ENCODE measurements around the gene NBPF26. TPM values are rescaled to one million over a fixed set of nuclear protein-coding genes. Genes with fewer than 3 reads are reported as not detected.
"Not testable (repeated sequence)": the region's sequence is repeated elsewhere in the genome, so short reads cannot be mapped to it uniquely, and the experiment has no call there.

Gene NBPF26
- total and polyA plus RNA-seq, 9 of the 15 experiments (the other 6 are each of a cell fraction or from before 2014, with no cell fraction given): 0.13 to 6.6 (median 5.2) TPM

DNA sequence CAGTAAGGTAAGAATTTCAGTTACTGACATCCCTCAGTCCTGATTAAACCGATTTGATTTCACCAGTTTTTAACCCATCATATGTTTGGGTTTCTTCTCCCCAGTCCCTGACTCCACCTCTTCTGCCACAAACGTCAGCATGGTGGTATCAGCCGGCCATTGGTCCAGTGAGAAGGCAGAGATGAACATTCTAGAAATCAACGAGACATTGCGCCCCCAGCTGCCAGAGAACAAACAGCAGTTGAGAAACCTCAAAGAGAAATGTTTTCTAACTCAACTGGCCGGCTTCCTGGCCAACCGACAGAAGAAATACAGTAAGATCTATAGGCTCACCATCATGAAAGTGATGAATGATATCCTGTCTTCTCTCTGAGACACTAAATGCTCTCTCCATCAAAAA, 81.7 kb downstream of the NBPF26 start:
- 47% methylated on average over 7 of the region's 7 CpGs for WGBS (ENCODE audit: insufficient coverage, low coverage, missing lambda C conversion rate)
- H3K4me3 ChIP-seq; H3K27ac ChIP-seq (ENCODE audit: extremely low read depth, low read depth, low read length); H3K9me3 ChIP-seq (replicated peaks; ENCODE audit: control insufficient read depth, insufficient read depth, low read depth, low read length); FAIRE-seq; BruUV-seq (replicated peaks); H3K79me2 ChIP-seq (ENCODE audit: control insufficient read depth, insufficient read depth, low read length); H2AFZ ChIP-seq (ENCODE audit: low read depth, low read length); ATAC-seq; H3K27me3 ChIP-seq (ENCODE audit: control insufficient read depth in 2 of 2, insufficient read depth in 2 of 2, low read length in 2 of 2); H3K36me3 ChIP-seq (ENCODE audit: control insufficient read depth, insufficient read depth, low read length); H3K9me1 ChIP-seq (ENCODE audit: control insufficient read depth, insufficient read depth, low read length); H3K4me1 ChIP-seq (replicated peaks in 1 of 2; ENCODE audit: control insufficient read depth in 2 of 2, insufficient read depth in 2 of 2, low read length in 2 of 2); CTCF ChIA-PET (ENCODE audit: low intra/inter-chr PET ratio); in situ Hi-C loops (cut with MboI); H4K20me1 ChIP-seq (replicated peaks; ENCODE audit: control insufficient read depth, insufficient read depth, low read length); intact Hi-C loops (cut with micrococcal nuclease); H3K4me2 ChIP-seq (ENCODE audit: insufficient read depth, low read length); POLR2A ChIA-PET; H3K9ac ChIP-seq (ENCODE audit: insufficient read depth in 1 of 2, low read depth in 2 of 2, low read length in 2 of 2): not testable (repeated sequence)
- peak in 1 of 4 experiments; percentile 45 for DNase-seq (ENCODE audit: extremely low read depth in 1 of 4, low spot score in 3 of 4)
- TF ChIP-seq, protein P1, sequence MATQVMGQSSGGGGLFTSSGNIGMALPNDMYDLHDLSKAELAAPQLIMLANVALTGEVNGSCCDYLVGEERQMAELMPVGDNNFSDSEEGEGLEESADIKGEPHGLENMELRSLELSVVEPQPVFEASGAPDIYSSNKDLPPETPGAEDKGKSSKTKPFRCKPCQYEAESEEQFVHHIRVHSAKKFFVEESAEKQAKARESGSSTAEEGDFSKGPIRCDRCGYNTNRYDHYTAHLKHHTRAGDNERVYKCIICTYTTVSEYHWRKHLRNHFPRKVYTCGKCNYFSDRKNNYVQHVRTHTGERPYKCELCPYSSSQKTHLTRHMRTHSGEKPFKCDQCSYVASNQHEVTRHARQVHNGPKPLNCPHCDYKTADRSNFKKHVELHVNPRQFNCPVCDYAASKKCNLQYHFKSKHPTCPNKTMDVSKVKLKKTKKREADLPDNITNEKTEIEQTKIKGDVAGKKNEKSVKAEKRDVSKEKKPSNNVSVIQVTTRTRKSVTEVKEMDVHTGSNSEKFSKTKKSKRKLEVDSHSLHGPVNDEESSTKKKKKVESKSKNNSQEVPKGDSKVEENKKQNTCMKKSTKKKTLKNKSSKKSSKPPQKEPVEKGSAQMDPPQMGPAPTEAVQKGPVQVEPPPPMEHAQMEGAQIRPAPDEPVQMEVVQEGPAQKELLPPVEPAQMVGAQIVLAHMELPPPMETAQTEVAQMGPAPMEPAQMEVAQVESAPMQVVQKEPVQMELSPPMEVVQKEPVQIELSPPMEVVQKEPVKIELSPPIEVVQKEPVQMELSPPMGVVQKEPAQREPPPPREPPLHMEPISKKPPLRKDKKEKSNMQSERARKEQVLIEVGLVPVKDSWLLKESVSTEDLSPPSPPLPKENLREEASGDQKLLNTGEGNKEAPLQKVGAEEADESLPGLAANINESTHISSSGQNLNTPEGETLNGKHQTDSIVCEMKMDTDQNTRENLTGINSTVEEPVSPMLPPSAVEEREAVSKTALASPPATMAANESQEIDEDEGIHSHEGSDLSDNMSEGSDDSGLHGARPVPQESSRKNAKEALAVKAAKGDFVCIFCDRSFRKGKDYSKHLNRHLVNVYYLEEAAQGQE (IDR thresholded peaks at IDR 0.05; ENCODE audit: borderline replicate concordance): peak; percentile 20; the same call in 1 of the 2 replicates
- TF ChIP-seq, protein P1 (CRISPR knock-in tag; IDR thresholded peaks at IDR 0.05; ENCODE audit: low read depth): not testable (repeated sequence)
- TF ChIP-seq, protein P2, sequence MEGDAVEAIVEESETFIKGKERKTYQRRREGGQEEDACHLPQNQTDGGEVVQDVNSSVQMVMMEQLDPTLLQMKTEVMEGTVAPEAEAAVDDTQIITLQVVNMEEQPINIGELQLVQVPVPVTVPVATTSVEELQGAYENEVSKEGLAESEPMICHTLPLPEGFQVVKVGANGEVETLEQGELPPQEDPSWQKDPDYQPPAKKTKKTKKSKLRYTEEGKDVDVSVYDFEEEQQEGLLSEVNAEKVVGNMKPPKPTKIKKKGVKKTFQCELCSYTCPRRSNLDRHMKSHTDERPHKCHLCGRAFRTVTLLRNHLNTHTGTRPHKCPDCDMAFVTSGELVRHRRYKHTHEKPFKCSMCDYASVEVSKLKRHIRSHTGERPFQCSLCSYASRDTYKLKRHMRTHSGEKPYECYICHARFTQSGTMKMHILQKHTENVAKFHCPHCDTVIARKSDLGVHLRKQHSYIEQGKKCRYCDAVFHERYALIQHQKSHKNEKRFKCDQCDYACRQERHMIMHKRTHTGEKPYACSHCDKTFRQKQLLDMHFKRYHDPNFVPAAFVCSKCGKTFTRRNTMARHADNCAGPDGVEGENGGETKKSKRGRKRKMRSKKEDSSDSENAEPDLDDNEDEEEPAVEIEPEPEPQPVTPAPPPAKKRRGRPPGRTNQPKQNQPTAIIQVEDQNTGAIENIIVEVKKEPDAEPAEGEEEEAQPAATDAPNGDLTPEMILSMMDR (IDR thresholded peaks at IDR 0.05 in 2 of 3, conservative IDR thresholded peaks at IDR 0.05 in 1 of 3; ENCODE audit: insufficient read depth in 2 of 3, low read depth in 1 of 3, low read length in 3 of 3): peak; percentile 8 to 36 (median 11); a peak in 3 of 6 replicates
- peak; percentile 12 to 33; a peak in 2 of 4 replicates for TF ChIP-seq RAD21 (CRISPR knock-in tag; conservative IDR thresholded peaks at IDR 0.05 in 1 of 2, IDR thresholded peaks at IDR 0.05 in 1 of 2)
